NCI-H2081 (cell line): ENCODE data around the gene ERVFRD-1.
"Not testable (repeated sequence)": the region's sequence is repeated elsewhere in the genome, so short reads cannot be mapped to it uniquely, and the experiment has no call there.

Experiments used
- DNase-seq, 2 experiments: peaks; one replicate each; lab custom pipeline; 2025; lab: John Stamatoyannopoulos, UW

ERVFRD-1 gene

DNA sequence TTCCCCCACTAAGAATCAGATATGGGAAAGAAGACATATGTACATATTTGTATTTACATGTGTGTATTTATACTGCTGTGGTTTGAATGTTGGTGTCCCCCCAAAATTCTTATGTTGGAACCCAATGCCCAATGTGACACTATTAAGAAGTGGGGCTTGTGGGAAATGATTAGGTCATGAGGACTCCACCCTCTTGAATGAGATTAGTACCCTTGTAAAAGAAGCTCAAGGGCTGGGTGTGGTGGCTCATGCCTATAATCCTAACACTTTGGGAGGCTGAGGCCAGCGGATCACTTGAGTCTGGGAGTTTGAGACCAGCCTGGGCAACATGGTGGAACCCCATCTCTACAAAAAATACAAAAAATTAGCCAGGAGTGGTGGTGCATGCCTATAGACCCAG lies 21.8 kb downstream of the ERVFRD-1 start:
- DNase-seq = no peak

DNA sequence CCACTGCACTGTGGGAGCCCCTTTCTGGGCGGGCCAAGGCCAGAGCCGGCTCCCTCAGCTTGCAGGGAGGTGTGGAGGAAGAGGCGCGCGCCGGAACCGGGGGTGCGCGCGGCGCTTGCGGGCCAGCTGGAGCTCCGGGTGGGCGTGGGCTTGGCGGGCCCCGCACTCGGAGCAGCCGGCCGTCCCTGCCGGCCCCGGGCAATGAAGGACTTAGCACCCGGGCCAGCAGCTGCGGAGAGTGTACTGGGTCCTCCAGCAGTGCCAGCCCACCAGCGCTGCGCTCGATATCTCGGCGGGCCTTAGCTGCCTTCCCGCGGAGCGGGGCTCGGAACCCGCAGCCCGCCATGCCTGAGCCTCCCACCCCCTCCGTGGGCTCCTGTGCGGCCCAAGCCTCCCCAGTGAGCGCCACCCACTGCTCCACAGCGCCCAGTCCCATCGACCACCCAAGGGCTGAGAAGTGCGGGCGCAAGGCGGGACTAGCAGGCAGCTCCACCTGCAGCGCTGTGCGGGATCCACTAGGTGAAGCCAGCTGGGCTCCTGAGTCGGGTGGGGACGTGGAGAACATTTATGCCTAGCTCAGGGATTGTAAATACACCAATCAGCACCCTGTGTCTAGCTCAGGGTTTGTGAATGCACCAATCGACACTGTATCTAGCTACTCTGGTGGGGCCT lies 24.2 kb downstream of the ERVFRD-1 start:
- not testable (repeated sequence) for DNase-seq

DNA sequence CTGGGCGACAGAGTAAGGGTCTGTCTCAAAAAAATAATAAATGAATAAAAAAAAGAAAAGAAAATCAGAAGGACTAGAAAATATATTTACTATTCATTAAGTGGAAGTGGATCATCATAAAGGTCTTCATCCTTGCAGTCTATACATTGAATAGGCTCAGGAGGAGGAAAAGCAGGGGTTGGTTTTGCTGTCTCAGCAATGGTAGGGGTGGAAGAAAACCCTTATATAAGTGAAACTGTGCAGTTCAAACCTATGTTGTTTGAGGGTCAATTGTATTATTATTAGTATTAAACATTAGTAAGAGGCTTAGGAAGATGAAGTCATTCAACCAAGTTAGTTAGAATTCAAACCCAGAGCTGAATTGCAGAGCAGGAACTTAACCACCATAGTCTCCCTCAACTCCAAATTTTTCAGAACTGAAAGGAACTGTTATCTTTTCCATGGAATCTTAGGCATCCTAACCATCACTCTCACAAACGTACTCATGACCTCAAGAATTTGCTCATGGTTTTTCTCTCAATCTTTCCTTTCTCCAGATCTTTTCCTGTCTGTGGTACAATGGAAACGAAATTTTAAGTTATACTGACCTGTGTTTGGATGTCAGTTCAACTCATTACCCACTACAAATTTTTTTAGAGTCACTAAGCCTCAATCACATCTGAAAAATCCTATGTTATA lies 25.6 kb downstream of the ERVFRD-1 start:
- no peak for DNase-seq

DNA sequence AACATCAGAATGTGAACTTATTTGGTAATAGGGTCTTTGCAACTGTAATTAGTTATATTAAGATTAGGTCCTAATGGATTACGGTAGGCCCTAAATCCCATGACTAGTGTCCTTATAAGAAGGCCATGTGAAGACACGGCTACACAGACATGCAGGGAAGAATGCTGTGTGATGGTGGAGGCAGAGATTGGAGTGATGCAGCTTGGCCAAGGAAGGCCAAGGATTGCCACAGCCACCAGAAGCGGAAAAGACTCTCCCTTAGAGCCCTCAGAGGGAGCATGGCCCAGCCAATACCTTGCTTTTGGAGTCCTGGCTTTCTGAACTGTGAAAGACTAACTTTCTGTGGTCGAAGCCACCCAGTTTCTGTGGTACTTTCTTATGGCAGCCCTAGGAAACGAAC lies 27.6 kb downstream of the ERVFRD-1 start:
- DNase-seq = no peak

DNA sequence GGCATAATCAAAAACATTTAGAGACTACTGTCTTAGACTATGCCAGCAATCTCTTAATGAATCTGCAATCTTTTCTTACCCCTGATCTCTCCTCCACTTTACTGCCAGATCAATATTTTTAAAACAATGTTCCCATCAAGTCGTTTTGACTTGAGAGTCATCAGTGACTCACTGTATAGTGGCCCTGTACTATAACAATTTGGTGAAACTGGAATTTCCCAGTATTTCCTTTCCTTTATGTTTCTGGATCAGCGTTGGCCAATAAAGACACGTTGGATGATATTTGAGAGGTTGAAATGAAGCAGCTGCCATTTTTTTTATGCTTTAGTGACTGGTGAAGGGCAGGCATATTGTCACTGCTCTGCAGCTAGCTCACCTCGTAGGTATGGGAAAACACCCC lies 28.0 kb downstream of the ERVFRD-1 start:
- no peak for DNase-seq

DNA sequence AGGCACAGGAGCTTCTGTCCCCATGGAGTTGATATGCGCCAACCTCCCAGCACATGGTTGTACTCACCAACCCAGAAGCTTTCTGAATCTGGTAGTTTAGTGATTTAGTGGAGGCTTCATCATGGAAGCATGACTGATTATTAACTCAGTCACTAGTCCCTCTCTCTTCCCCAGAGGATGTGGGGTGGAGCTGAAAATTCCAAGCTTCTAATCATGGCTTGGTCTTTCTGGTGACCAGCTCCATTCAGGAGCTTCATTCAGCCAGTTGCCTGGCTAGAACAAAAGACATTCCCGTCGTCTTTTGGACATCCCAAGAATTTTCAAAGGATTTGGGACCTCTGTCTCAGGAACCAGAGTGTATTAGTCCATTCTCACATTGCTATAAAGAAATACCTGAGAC lies 31.2 kb downstream of the ERVFRD-1 start:
- no peak for DNase-seq

DNA sequence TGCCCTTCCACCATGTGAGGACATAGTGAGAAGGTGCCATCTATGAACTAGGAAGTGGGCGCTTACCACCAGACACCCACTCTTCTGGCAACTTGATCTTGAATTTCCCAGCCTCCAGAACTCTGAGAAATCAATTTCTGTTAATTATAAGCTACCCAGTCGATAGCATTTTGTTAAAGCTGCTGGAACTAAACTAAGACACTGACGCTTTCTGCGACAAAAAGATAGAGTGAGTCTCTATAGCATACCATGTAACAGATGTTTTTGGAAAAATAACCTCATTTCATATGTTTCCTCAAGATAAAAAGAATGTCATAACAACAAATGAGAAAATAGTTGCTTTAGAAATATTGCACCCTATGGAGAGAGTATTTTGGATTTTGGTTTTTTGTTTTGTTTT lies 33.3 kb downstream of the ERVFRD-1 start:
- no peak for DNase-seq

DNA sequence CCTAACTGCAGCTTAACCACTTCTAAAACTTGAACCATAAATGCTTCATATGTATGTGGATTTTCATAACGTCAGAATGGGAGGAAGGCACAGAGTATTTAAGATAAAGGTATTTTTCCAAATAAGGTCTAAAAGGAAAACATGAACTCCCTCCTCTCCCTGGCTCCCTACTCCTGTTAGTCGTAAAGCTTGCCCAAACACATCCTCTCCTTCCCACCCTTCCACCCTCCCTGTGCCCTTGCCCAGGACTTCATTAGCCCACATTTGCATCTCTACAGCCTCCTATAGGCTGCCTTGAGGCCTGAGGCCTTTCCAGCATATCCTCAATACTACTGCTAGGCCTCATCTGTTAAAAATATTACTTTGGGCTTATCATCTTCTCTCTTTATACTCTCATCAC lies 35.0 kb downstream of the ERVFRD-1 start:
- DNase-seq = no peak

DNA sequence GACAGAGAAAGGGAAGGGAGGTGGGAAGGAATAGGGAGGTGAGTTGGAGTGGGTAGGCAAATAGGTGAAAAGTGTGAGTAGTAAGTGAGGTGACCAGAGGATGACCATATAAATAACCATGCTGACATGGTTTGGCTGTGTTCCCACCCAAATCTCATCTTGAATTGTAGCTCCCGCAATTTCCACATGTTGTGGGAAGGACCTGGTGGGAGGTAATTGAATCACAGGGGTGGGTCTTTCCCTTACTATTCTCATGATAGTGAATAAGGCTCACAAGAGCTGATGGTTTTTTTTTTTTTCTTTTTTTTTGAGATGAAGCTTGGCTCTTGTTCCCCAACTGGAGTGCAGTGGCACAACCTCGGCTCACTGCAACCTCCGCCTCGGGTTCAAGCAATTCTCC lies 39.4 kb downstream of the ERVFRD-1 start:
- DNase-seq = no peak

DNA sequence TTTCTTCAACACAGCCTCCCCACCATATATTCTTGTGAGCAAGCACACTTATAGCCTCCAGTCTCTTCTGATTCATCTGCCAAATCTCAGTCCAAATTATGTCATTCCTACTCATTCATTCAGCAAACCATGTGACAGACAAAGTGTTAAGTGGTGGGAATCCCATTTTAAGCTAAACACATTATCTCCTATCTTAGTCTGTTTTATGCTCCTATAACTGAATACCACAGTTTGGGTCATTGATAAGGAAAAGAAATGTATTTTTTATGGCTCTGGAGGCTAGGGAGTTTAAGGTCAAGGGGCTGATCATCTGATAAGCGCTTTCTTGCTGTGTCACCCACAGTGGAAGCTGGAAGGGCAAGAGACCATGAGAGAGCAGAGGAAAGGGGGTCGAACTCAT lies 41.8 kb downstream of the ERVFRD-1 start:
- no peak for DNase-seq

DNA sequence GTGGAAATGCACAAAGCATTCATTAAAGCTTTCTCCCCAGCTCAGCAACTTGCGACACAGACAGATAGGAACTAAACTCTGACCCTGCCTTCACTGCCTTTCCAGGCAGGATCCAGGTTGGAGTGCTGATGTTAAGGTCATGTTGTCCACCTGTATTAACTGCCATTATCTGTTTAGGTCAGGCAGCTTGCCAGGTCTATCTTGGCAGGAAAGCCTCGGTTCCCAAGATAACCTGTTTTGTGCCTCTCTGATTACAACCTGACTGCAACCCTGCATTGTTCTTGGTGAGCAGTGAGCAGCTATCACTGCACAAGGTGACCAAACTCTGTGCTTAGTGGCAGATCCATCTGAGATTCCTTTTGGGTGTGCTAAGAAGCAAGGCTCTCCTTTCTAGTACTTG lies 44.2 kb downstream of the ERVFRD-1 start:
- peak in 1 of 2 experiments; percentile 63 for DNase-seq

DNA sequence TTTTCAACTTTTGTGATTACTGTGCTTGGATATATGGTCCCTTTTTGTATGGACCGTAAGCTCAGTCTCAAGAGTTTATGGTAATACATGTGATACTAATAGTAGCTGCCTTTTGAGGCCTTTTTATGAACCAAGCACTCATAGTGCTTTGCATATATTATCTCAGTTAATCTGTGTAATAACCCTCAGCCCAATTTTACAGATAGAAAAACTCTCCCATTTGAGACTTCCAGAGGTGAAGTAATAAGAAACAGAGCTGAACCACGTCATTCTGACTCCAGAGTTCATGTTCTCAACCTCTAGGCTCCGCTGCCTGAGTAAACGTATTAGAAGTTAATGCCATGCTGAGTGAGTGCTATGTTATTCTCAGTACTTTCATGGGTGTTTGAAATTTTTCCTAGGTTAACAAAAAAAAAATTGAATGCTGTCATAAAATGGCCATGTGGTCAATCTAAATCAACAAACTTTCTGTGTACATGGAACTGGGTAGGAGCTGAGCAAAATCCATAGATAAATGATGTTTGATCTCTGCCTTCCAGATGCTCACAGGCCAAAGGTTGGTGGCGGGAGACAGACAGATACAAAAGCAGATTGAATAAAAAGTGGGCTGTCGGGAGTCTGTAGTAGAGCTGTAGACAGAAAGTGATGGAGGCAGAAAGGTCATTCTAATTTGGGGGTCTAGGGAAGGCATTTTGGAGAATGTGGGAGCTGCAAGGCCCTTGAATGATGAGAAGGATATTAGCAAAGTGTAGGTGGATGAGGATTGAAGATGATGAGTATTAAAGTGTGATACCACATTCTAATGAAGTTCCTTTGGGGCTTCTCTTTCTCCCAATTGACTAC lies 44.8 kb downstream of the ERVFRD-1 start:
- no peak for DNase-seq

DNA sequence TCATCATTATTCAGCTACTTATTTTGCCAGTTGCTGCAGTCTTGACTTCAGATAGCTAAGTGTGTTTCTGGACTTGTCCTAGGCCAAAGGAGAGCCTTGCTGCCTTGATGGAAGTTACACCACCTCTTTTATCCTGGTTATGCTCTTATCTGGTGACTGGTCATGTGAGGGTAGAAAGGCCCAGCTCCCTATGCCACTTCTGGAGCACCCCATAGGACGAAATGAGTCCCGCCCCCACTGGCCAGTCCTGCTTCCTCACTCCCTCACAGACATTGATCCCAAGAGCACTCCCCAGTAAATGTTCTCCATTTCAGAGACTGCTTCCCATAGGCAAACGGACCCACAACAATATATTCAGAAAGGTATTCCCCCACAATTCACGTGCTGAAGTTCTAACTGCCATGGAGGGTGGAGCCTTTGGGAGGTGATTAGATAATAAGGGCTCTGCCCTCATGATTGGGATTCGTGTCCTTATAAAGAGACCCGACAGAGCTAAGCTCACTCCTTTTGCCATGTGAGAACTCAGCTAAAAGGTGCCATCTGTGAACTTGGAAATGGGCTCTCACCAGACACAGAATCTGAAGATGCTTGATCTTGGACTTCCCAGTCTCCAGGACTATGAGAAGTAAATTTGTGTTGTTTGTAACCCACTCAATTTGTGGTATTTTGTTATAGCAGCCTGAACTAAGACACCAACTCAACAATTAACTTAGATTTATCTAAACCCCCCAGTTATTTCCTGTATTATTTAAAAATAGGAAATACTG lies 45.9 kb downstream of the ERVFRD-1 start:
- DNase-seq = no peak

DNA sequence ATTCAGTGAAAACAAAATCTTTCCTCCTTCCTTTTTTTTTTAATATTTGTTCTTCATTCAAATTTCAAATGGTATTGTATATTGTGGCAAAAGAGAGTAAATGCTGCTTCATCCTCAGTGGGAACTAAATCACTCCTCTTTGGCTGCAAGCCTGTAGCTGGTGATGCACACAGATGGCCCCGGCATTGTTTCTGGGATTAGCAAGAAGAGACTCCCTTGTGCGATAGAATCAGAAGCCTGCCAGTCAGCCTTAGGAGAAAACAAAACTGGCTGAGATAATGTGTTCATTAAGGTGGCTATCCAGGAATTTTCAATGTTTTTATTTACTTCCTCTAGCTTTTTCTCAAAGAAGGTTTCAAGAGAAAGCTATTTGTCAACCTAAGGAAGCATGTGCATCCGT lies 46.7 kb downstream of the ERVFRD-1 start:
- DNase-seq = no peak

DNA sequence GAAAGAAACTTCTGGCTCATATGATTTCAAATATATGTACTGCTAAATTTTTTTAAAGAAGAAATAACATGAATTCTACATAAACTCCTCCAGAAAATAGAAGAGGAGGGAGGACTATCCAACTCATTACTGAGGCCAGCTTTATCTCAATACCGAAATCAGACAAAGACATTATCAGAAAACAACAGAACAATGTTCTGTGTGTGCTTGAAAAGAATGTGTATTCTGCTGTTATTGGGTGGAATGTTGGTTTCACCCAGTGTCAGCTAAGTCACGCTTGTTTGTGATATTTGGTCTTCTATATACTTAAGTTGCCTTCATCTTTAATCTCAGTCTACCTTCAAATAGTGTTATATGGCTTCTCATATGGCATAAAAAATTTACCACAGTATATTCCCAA lies 48.8 kb downstream of the ERVFRD-1 start:
- DNase-seq = no peak

DNA sequence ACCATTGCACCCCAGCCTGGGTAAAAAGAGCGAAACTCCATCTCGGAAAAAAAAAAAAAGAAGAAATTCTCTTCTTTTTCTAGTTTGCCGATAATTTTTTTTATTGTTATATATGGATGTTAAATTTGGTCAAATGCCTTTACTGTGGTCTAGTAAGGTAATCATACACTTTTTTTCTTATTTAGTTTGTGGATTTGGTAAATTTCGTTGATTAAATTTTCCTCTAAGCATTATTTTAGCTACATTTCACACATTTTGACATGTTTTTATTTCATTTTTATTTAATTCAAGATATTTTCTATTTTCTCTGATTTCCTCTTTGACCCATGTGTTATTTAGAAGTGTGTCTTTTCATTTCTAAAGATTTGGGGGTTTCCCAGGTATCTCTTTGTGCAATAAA lies 49.4 kb downstream of the ERVFRD-1 start:
- DNase-seq = no peak

DNA sequence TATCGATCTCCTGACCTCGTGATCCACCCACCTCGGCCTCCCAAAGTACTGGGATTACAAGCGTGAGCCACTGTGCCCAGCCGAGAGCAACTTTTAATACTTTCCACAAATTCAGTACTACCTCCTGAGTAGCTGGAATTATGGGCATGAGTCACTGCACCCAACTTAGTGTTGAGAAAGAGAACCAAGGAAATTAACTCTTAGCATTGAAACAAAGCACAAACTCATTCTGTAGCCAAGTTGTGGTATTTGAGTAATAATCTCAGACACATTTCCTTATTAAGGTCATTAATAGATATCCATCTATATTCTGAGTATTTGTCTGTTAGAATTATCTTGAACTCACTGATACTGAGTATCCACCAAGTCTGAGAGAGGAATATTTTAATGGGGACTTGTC lies 53.1 kb downstream of the ERVFRD-1 start:
- DNase-seq = no peak

DNA sequence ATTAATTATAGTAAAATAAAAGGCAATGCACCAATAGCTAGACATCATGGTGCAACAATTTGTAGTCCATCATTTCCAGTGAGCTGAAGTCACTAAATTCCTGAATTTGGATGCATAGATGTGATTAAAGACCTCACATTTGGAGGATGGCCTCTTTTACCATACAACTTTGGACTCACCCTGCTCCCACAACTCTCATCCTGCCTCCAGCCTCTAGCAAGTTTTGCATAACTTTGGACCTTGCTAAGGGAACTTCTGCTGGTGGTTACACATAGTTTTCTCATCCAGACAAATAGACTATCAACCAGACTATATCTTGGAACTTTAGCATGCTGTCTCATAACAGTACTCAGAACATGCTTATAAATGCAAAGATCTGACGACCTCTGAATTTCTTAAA lies 54.7 kb downstream of the ERVFRD-1 start:
- no peak for DNase-seq

DNA sequence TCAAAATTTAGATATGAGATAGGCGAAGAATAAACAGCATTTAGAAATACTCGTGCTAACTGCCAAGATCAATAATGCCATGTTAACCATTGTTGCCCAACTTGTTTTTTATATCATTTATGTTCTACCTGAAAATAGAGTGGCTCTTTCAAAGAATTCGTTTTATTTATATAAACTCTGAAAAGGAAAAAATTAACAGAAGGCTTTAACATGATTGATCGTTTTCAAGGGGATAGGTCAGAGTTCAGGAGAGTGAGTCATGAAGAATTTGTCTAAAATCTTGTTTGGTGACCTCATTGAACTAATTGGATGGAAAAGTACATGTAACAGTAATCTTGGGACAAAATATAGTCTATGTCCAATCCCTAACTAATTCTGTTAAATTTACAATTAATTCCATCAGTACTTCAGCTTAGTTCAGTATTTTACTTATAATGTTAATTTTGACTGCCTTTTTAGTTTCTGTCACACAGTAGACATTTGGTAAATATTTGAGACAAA lies 56.3 kb downstream of the ERVFRD-1 start:
- DNase-seq = no peak

DNA sequence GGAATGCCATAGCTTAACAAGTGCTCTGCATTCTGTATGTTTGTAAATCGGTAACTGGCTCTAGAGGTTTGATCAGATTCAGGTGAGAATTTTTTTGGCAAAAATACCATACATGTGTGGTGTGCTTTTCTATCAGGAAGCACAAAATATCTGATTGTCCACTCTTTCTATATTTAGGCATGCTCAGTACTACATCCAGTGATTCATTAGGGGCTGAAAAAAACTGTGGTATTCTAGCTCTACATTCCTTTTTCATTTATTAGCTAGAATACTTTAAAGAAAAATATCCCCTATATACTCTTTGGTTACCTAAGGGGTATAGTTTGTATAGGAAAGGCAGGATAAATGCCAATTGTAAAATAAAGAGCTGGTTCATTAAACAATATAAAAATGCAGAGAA lies 56.8 kb downstream of the ERVFRD-1 start:
- DNase-seq = no peak

DNA sequence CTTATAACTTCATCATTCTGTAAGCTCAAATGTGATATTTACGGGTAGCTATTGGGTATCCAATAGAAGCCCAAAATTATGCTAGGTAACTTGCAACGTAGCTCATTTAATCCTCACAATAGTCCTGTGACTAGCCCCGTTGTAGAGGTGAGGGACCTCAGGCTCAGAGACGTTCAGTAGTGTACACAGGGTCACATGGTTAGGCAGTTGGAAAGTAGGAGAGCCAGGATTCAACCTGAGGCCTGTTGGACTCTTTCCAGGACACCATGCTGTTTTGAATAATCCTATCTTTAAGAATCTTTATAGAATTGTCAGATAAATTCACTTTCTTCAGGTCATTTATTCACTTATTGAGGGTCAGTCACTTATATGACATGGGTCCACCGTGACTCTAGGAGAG lies 58.2 kb downstream of the ERVFRD-1 start:
- DNase-seq = no peak
